Activated CD4-positive, alpha-beta T cell treated with anti-CD3 and anti-CD28 coated beads for 36 hours (primary cell): ENCODE data around the gene HNRNPM. TPM values are rescaled to one million over a fixed set of nuclear protein-coding genes. Genes with fewer than 3 reads are reported as not detected.
"Not testable (repeated sequence)": the region's sequence is repeated elsewhere in the genome, so short reads cannot be mapped to it uniquely, and the experiment has no call there.

Experiments
- ATAC-seq: fragments of 200-7000 bp; cut with Tn5 transposase; one replicate; pipeline ENCODE4 v1.10.0; 2021; ENCODE audit warnings: mild to moderate bottlenecking, moderate library complexity
- CTCF ChIA-PET: fragments of 350-600 bp; sonication (Branson Sonifier 250); formaldehyde crosslinking; loops from one replicate; lab custom pipeline; 2021; ENCODE audit warnings: antibody characterized with exemption; lab: Charles Lee
- POLR2A ChIA-PET: fragments of 350-600 bp; sonication (Branson Sonifier 250); formaldehyde crosslinking; loops from one replicate; lab custom pipeline; 2021; ENCODE audit warnings: antibody characterized with exemption, inconsistent platforms; lab: Charles Lee
- DNase-seq: peaks from one replicate; pipeline ENCODE4 v3.0.0-alpha.2; 2020
- H3K27ac Mint-ChIP-seq: one replicate; pipeline ENCODE4 v1.8.0; 2021; ENCODE audit warnings: mixed read lengths
- H3K27me3 Mint-ChIP-seq: one replicate; pipeline ENCODE4 v1.8.0; 2021; ENCODE audit warnings: mixed read lengths
- H3K36me3 Mint-ChIP-seq: one replicate; pipeline ENCODE4 v1.8.0; 2021; ENCODE audit warnings: low read depth, mixed read lengths
- H3K4me1 Mint-ChIP-seq: one replicate; pipeline ENCODE4 v1.8.0; 2021; ENCODE audit warnings: mixed read lengths
- H3K4me3 Mint-ChIP-seq: one replicate; pipeline ENCODE4 v1.8.0; 2021; ENCODE audit warnings: mild to moderate bottlenecking, moderate library complexity, mixed read lengths
- H3K9me3 Mint-ChIP-seq: one replicate; pipeline ENCODE4 v1.8.0; 2021; ENCODE audit warnings: low read depth, mixed read lengths
- intact Hi-C, 2 experiments: fragments of 100-400 bp; cut with DNase I in 1 of 2; cut with micrococcal nuclease in 1 of 2; formaldehyde crosslinking; loops; one replicate each; pipeline versions ENCODE4 v1.14.2 to v1.15.1; 2022 to 2024; cut with DNase I, micrococcal nuclease
- total RNA-seq, 2 experiments: library from RNA; stranded (reverse); gene quantifications; one replicate each; pipeline ENCODE4 v1.2.3, GENCODE V29; 2021

HNRNPM gene
- total RNA-seq, 2 experiments from 2014 or later, result 250 to 304 TPM

- peaks cover 3% of the 10 kb centered on the region for H3K36me3 Mint-ChIP-seq
- H3K4me3 Mint-ChIP-seq, result no peak overlapping the region
- ATAC-seq (no peak), DNase-seq (no peak)
- H3K4me1 Mint-ChIP-seq, result no peaks in the 10 kb centered on the region
- no peaks in the 10 kb centered on the region for H3K27me3 Mint-ChIP-seq
- no peaks in the 10 kb centered on the region for H3K9me3 Mint-ChIP-seq
- ChIA-PET CTCF (no interaction called here), POLR2A (no interaction called here)
- intact Hi-C loops, result no loop called here
- H3K27ac Mint-ChIP-seq, result no peak overlapping the region
Observed at GRCh38 chr19:8426283-8426682, 18.5 kb upstream of the HNRNPM start.

GRCh38 chr19:8429044-8429443 is 15.7 kb upstream of the HNRNPM start:
- no peaks in the 10 kb centered on the region for H3K36me3 Mint-ChIP-seq
- H3K27ac Mint-ChIP-seq, result no peak overlapping the region
- no peaks in the 10 kb centered on the region for H3K27me3 Mint-ChIP-seq
- H3K9me3 Mint-ChIP-seq, result no peaks in the 10 kb centered on the region
- DNase-seq (no peak), ATAC-seq (no peak)
- POLR2A ChIA-PET, result no interaction called here
- CTCF ChIA-PET, result no interaction called here
- H3K4me1 Mint-ChIP-seq, result no peaks in the 10 kb centered on the region
- no peak overlapping the region for H3K4me3 Mint-ChIP-seq
- intact Hi-C loops, result no loop called here

GRCh38 chr19:8429826-8430225 is 14.9 kb upstream of the HNRNPM start:
- no peak for ATAC-seq
- POLR2A ChIA-PET, result no interaction called here

GRCh38 chr19:8430650-8431049 is 14.1 kb upstream of the HNRNPM start:
- CTCF ChIA-PET, result no interaction called here
- H3K27ac Mint-ChIP-seq, result no peak overlapping the region
- intact Hi-C loops, result no loop called here

More at GRCh38 chr19:8429826-8430225, 14.9 kb upstream of the HNRNPM start:
- Mint-ChIP-seq H3K4me3 (no peak overlapping the region), H3K4me1 (no peaks in the 10 kb centered on the region), H3K27me3 (no peaks in the 10 kb centered on the region), H3K27ac (no peak overlapping the region), H3K9me3 (no peaks in the 10 kb centered on the region), H3K36me3 (no peaks in the 10 kb centered on the region)
- DNase-seq, result no peak
- intact Hi-C loops, result no loop called here
- CTCF ChIA-PET, result no interaction called here

GRCh38 chr19:8438236-8438635 is 6.5 kb upstream of the HNRNPM start:
- no peak for ATAC-seq
- peaks cover 2% of the 10 kb centered on the region for H3K36me3 Mint-ChIP-seq
- no peak overlapping the region for H3K27ac Mint-ChIP-seq
- no peaks in the 10 kb centered on the region for H3K27me3 Mint-ChIP-seq
- no peak for DNase-seq
- H3K9me3 Mint-ChIP-seq, result no peaks in the 10 kb centered on the region
- POLR2A ChIA-PET, result interaction anchor here (0.6 kb wide), 1 partner anchor 143 kb away, joined by 3 read pairs; no protein-coding TSS in a partner anchor
- intact Hi-C loops, result no loop called here
- H3K4me3 Mint-ChIP-seq, result no peak overlapping the region
- peaks cover 5% of the 10 kb centered on the region for H3K4me1 Mint-ChIP-seq
- CTCF ChIA-PET, result no interaction called here

More at GRCh38 chr19:8430650-8431049, 14.1 kb upstream of the HNRNPM start:
- Mint-ChIP-seq H3K4me3 (no peak overlapping the region), H3K4me1 (peaks cover 2% of the 10 kb centered on the region), H3K9me3 (no peaks in the 10 kb centered on the region), H3K27me3 (no peaks in the 10 kb centered on the region), H3K36me3 (no peaks in the 10 kb centered on the region)
- POLR2A ChIA-PET, result interaction anchor here (0.6 kb wide), 1 partner anchor 139 kb away, joined by 3 read pairs; no protein-coding TSS in a partner anchor
- DNase-seq (no peak), ATAC-seq (no peak)

GRCh38 chr19:8441725-8442544 is 2.8 kb upstream of the HNRNPM start:
- DNase-seq (no peak), ATAC-seq (no peak)
- no peak overlapping the region for H3K4me3 Mint-ChIP-seq
- H3K27ac Mint-ChIP-seq, result no peak overlapping the region
- no peaks in the 10 kb centered on the region for H3K9me3 Mint-ChIP-seq
- H3K27me3 Mint-ChIP-seq, result no peaks in the 10 kb centered on the region
- intact Hi-C loops, result no loop called here
- CTCF ChIA-PET, result interaction anchor here (0.6 kb wide), 1 partner anchor 252 kb away, joined by 3 read pairs; no protein-coding TSS in a partner anchor
- peaks cover 17% of the 10 kb centered on the region for H3K4me1 Mint-ChIP-seq
- peaks cover 17% of the 10 kb centered on the region for H3K36me3 Mint-ChIP-seq
- POLR2A ChIA-PET, result interaction anchor here (0.7 kb wide), 1 partner anchor 131 kb away, joined by 4 read pairs; no protein-coding TSS in a partner anchor

- Mint-ChIP-seq H3K4me3 (peak overlapping the region; percentile 94), H3K27ac (peak overlapping the region; percentile 97), H3K36me3 (peaks cover 28% of the 10 kb centered on the region), H3K4me1 (peaks cover 35% of the 10 kb centered on the region)
- H3K9me3 Mint-ChIP-seq, H3K27me3 Mint-ChIP-seq, DNase-seq, ATAC-seq: not testable (repeated sequence)
- ChIA-PET CTCF (interaction anchor here (1.0 to 1.2 kb wide), 4 partner anchors 19 to 135 kb away, joined by 4 read pairs; no protein-coding TSS in a partner anchor), POLR2A (interaction anchor here (0.7 to 1.3 kb wide), 6 partner anchors 9 to 70 kb away, joined by 3 to 9 read pairs (median 4); partner anchors contain the start of genes MARCHF2 and ZNF414)
- intact Hi-C loops, result loop anchor here (1.0 to 2.0 kb wide), 7 partner anchors 31 to 123 kb away; partner anchors contain the start of genes RAB11B (in 2 of the 2), MARCHF2 (in 1 of the 2), NDUFA7 (in 1 of the 2) and RPS28 (in 1 of the 2)
Observed at GRCh38 chr19:8444140-8444676, 567 bp upstream of the HNRNPM start.

GRCh38 chr19:8445488-8446001 is 770 bp downstream of the HNRNPM start:
- peak; percentile 1 for ATAC-seq
- peak overlapping the region; percentile 94 for H3K4me3 Mint-ChIP-seq
- intact Hi-C loops, result loop anchor here (2.0 to 5.0 kb wide), 4 partner anchors 33 to 67 kb away; partner anchors contain the start of gene MARCHF2 (in 1 of the 2)
- peaks cover 42% of the 10 kb centered on the region for H3K4me1 Mint-ChIP-seq
- H3K9me3 Mint-ChIP-seq, result no peaks in the 10 kb centered on the region
- ChIA-PET POLR2A (interaction anchor here (0.6 kb wide), 1 partner anchor 66 kb away, joined by 3 read pairs; no protein-coding TSS in a partner anchor), CTCF (interaction anchor here (1.5 to 2.5 kb wide), 4 partner anchors 11 to 134 kb away, joined by 6 to 12 read pairs (median 8); partner anchors contain the start of genes MARCHF2 and ZNF414)
- H3K27me3 Mint-ChIP-seq, result no peaks in the 10 kb centered on the region
- DNase-seq, result peak; percentile 59
- peaks cover 34% of the 10 kb centered on the region for H3K36me3 Mint-ChIP-seq
- H3K27ac Mint-ChIP-seq, result peak overlapping the region; percentile 92

GRCh38 chr19:8446061-8446709 is 1.4 kb downstream of the HNRNPM start:
- intact Hi-C loops, result loop anchor here in 1 of 2 experiments (5.0 kb wide), 2 partner anchors 34 to 36 kb away; partner anchors contain the start of gene MARCHF2
- POLR2A ChIA-PET, result interaction anchor here (0.6 kb wide), 1 partner anchor 66 kb away, joined by 3 read pairs; no protein-coding TSS in a partner anchor
- CTCF ChIA-PET, result interaction anchor here (0.7 to 2.5 kb wide), 6 partner anchors 10 to 133 kb away, joined by 3 to 12 read pairs (median 6); partner anchors contain the start of genes MARCHF2 and ZNF414
- Mint-ChIP-seq H3K27me3 (no peaks in the 10 kb centered on the region), H3K9me3 (no peaks in the 10 kb centered on the region), H3K4me3 (peak overlapping the region; percentile 94), H3K27ac (peak overlapping the region; percentile 92), H3K4me1 (peaks cover 48% of the 10 kb centered on the region), H3K36me3 (peaks cover 36% of the 10 kb centered on the region)
- DNase-seq (no peak), ATAC-seq (no peak)

GRCh38 chr19:8449830-8450229 is 5.1 kb downstream of the HNRNPM start:
- ATAC-seq (no peak), DNase-seq (no peak)
- ChIA-PET CTCF (interaction anchor here (1.4 to 2.4 kb wide), 3 partner anchors 30 to 128 kb away, joined by 3 to 10 read pairs (median 5); partner anchors contain the start of gene MYO1F), POLR2A (interaction anchor here (0.7 to 1.4 kb wide), 5 partner anchors 8 to 702 kb away, joined by 3 to 4 read pairs (median 4); partner anchors contain the start of gene ZNF414)
- intact Hi-C loops, result loop anchor here in 1 of 2 experiments (5.0 kb wide), 2 partner anchors 32 to 38 kb away; partner anchors contain the start of gene MARCHF2
- H3K4me3 Mint-ChIP-seq, result no peak overlapping the region
- H3K9me3 Mint-ChIP-seq, result no peaks in the 10 kb centered on the region
- H3K27me3 Mint-ChIP-seq, result no peaks in the 10 kb centered on the region
- peaks cover 48% of the 10 kb centered on the region for H3K36me3 Mint-ChIP-seq
- peaks cover 79% of the 10 kb centered on the region for H3K4me1 Mint-ChIP-seq
- peak overlapping the region; percentile 6 for H3K27ac Mint-ChIP-seq
